CD1c-positive myeloid dendritic cell (primary cell): Measurements from ENCODE around the gene ZNF335.
A peak's percentile ranks its signal among the peaks of the same experiment; 100 is the strongest.

Source experiments
- DNase-seq: peaks from one replicate; pipeline ENCODE4 v3.0.0-alpha.2; 2016; ENCODE audit errors: extremely low spot score

The ZNF335 gene

GRCh38 chr20:45951925-45952834, 19.8 kb downstream of the ZNF335 start:
- no peak for DNase-seq

GRCh38 chr20:45950330-45950646, 21.7 kb downstream of the ZNF335 start:
- no peak for DNase-seq

- no peak for DNase-seq
These were observed 22.3 kb downstream of the ZNF335 start for GRCh38 chr20:45949542-45950329.

GRCh38 chr20:45948742-45949541, 23.1 kb downstream of the ZNF335 start:
- DNase-seq: no peak

- DNase-seq: no peak
These were observed 23.7 kb downstream of the ZNF335 start for GRCh38 chr20:45948261-45948733.

GRCh38 chr20:45947110-45947866, 24.7 kb downstream of the ZNF335 start:
- no peak for DNase-seq

- peak; percentile 83 for DNase-seq
These were observed 25.6 kb downstream of the ZNF335 start for GRCh38 chr20:45946149-45946970.

- DNase-seq: peak; percentile 36
These were observed 26.3 kb downstream of the ZNF335 start for GRCh38 chr20:45945678-45946148.

GRCh38 chr20:45944965-45945677, 26.9 kb downstream of the ZNF335 start:
- no peak for DNase-seq

GRCh38 chr20:45944151-45944964, 27.6 kb downstream of the ZNF335 start:
- peak; percentile 54 for DNase-seq

- DNase-seq: no peak
These were observed 28.4 kb downstream of the ZNF335 start for GRCh38 chr20:45943613-45944012.

GRCh38 chr20:45940469-45940868, 31.5 kb downstream of the ZNF335 start:
- DNase-seq: no peak

- DNase-seq: no peak
These were observed 31.9 kb downstream of the ZNF335 start for GRCh38 chr20:45940053-45940452.

GRCh38 chr20:45938727-45939438, 33.1 kb downstream of the ZNF335 start:
- no peak for DNase-seq

- peak; percentile 5 for DNase-seq
These were observed 34.2 kb downstream of the ZNF335 start for GRCh38 chr20:45937765-45938164.

- DNase-seq: no peak
These were observed 36.5 kb downstream of the ZNF335 start for GRCh38 chr20:45935416-45936046.

- peak; percentile 99 for DNase-seq
These were observed 37.2 kb downstream of the ZNF335 start, which contains the start of gene PCIF1 for GRCh38 chr20:45934586-45935415. Gene PCIF1 (plus strand): TSS chr20:45934683. CDS start chr20:45939000, 4,317 bp downstream.
